Psoas muscle (tissue), 8 donors: ENCODE data around the gene FARP1. TPM values are rescaled to one million over a fixed set of nuclear protein-coding genes. Genes with fewer than 3 reads are reported as not detected.

ENCODE experiments used
- ATAC-seq, 4 donors: fragments of 200-7000 bp; cut with Tn5 transposase; one replicate each; pipeline ENCODE4 v1.9.1; 2020; ENCODE audit warnings: moderate library complexity in 3 of 4, mild to moderate bottlenecking in 2 of 4
- DNase-seq, 2 donors: peaks; one replicate each; pipeline ENCODE4 v3.0.0-alpha.2; 2020
- H3K27ac ChIP-seq: fragments of 200-600 bp; one replicate; pipeline ENCODE4 v1.8.0; 2022
- H3K27me3 ChIP-seq, 3 donors: fragments of 200-600 bp in 1 of 3; one replicate each; pipeline versions ENCODE4 v1.6.1 to v1.8.0; 2013 to 2022; ENCODE audit warnings: low read length in 2 of 3, mild to moderate bottlenecking in 2 of 3, moderate library complexity in 1 of 3; ENCODE audit not compliant: insufficient read depth in 3 of 3
- H3K36me3 ChIP-seq, 2 donors: fragments of 200-600 bp in 1 of 2; one replicate each; pipeline versions ENCODE4 v1.6.1 to v1.8.0; 2013 to 2022; ENCODE audit warnings: low read depth in 1 of 2, mild to moderate bottlenecking in 1 of 2, moderate library complexity in 1 of 2; ENCODE audit not compliant: insufficient read depth in 1 of 2
- H3K4me1 ChIP-seq: fragments of 200-600 bp; one replicate; pipeline ENCODE4 v1.8.0; 2022
- H3K4me3 ChIP-seq: fragments of 200-600 bp; one replicate; pipeline ENCODE4 v1.8.0; 2022; ENCODE audit warnings: mild to moderate bottlenecking
- H3K9me3 ChIP-seq: fragments of 200-600 bp; one replicate; pipeline ENCODE4 v1.8.0; 2022
- CTCF ChIP-seq: fragments of 200-600 bp; IDR thresholded peaks from one replicate; pipeline ENCODE4 v1.8.0; 2022; ENCODE audit warnings: antibody characterized with exemption
- WGBS, 3 donors: extraction: QIAGEN DNeasy Blood & Tissue Kit; methylation state at CpG; one replicate each; pipeline versions ENCODE4 v1.1.6 to v1.1.7; 2013; 5-methylcytosine and 5-hydroxymethylcytosine counted together
- intact Hi-C, 2 donors: fragments of 100-400 bp; cut with DNase I; formaldehyde crosslinking; loops; one replicate each; pipeline versions ENCODE4 v1.11.0 to v1.14.2; 2022
- polyA plus RNA-seq, 3 donors: library from polyadenylated mRNA; stranded (reverse); fragments of 200-250 nt; gene quantifications; one replicate each; pipeline ENCODE4 v1.2.3, GENCODE V29; 2013
- total RNA-seq, 4 donors: library from RNA; stranded (reverse); fragmentation: NEBNext Ultra II Directional in 2 of 4; extraction: Animal tissue kit (Norgen Biotek cat#: 25700) in 2 of 4; gene quantifications; one replicate each; pipeline versions ENCODE4 v1.2.1 to v1.2.4, GENCODE V29; 2021 to 2023
- donor health status: healthy with polysubstance abuse.
- donor health status: DM: no; HTN: no; CAD: no; lungs with moderate emphysema.
- donor health status: Bipolar disorder and iron deficiency.
- donor health status: healthy.
- donor health status: DM: yes; HTN: yes; CAD: no.
- donor health status: DM: no; HTN: no; CAD: no.
- donor health status: DM: no; HTN: no; CAD: no.
- donor health status: DM: yes; HTN: yes; CAD: no.

FARP1 gene
- total and polyA plus RNA-seq, 7 donors: 5.7 to 19.4 (median 9.2) TPM

DNA sequence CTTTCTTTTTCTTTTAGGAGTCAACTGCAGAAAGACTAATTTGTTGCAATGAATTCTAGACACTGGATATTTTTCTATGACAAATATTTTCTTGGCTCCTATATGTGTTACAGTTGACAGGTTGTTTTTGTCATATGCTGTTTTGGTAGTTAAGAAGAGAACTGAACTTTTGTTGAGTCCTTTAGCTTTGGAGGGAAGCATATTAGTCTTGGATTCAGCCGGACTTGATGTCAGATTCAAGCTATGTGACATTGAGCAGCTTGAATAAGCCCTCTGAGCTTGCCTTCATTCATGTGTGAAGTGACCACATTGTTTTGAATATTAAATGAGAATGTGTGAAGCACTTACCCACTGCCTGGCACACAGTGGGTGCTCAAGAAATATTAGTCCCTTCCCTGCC, 216.0 kb downstream of the FARP1 start:
- H3K4me3 ChIP-seq: no peak overlapping the region
- no peak for DNase-seq
- intact Hi-C loops: no loop called here
- H3K36me3 ChIP-seq: no peaks in the 10 kb centered on the region
- H3K9me3 ChIP-seq: no peaks in the 10 kb centered on the region
- no peak for TF ChIP-seq CTCF
- H3K4me1 ChIP-seq: no peaks in the 10 kb centered on the region
- no peak overlapping the region for H3K27ac ChIP-seq
- no peaks in the 10 kb centered on the region for H3K27me3 ChIP-seq
- 46 to 68% (median 63%) methylated on average over 1 of the region's 1 CpG for WGBS, 3 donors
- ATAC-seq: no peak

GRCh38 chr13:98360545-98360944, 217.7 kb downstream of the FARP1 start:
- Histone ChIP-seq H3K27me3 (no peaks in the 10 kb centered on the region), H3K27ac (no peak overlapping the region), H3K4me3 (no peak overlapping the region), H3K36me3 (no peaks in the 10 kb centered on the region), H3K9me3 (no peaks in the 10 kb centered on the region), H3K4me1 (no peaks in the 10 kb centered on the region)
- intact Hi-C loops: no loop called here
- no peak for DNase-seq
- 95 to 99% (median 96%) methylated on average over 4 of the region's 4 CpGs for WGBS, 3 donors
- TF ChIP-seq CTCF: no peak
- no peak for ATAC-seq

GRCh38 chr13:98363326-98363725, 220.4 kb downstream of the FARP1 start:
- intact Hi-C loops: no loop called here
- no peak overlapping the region for H3K27ac ChIP-seq
- no peak for ATAC-seq
- no peaks in the 10 kb centered on the region for H3K27me3 ChIP-seq
- no peaks in the 10 kb centered on the region for H3K4me1 ChIP-seq
- TF ChIP-seq CTCF: no peak
- 96 to 98% (median 97%) methylated on average over 5 of the region's 5 CpGs for WGBS, 3 donors
- no peak for DNase-seq
- no peak overlapping the region for H3K4me3 ChIP-seq
- H3K36me3 ChIP-seq: no peaks in the 10 kb centered on the region
- no peaks in the 10 kb centered on the region for H3K9me3 ChIP-seq

- Histone ChIP-seq H3K27ac (no peak overlapping the region), H3K27me3 (no peaks in the 10 kb centered on the region), H3K4me1 (no peaks in the 10 kb centered on the region), H3K9me3 (no peaks in the 10 kb centered on the region), H3K36me3 (no peaks in the 10 kb centered on the region), H3K4me3 (no peak overlapping the region)
- DNase-seq (no peak), ATAC-seq (no peak)
- TF ChIP-seq CTCF: no peak
- intact Hi-C loops: no loop called here
- 63 to 80% (median 64%) methylated on average over 2 of the region's 2 CpGs for WGBS, 3 donors
Measured at GRCh38 chr13:98364179-98364578, 221.3 kb downstream of the FARP1 start.

- Histone ChIP-seq H3K27me3 (no peaks in the 10 kb centered on the region), H3K4me1 (no peaks in the 10 kb centered on the region), H3K36me3 (no peaks in the 10 kb centered on the region), H3K9me3 (no peaks in the 10 kb centered on the region), H3K4me3 (no peak overlapping the region), H3K27ac (no peak overlapping the region)
- WGBS, 3 donors: 58 to 86% (median 71%) methylated on average over 2 of the region's 2 CpGs
- intact Hi-C loops: no loop called here
- ATAC-seq (peak in 1 of 4 donors; percentile 52), DNase-seq (no peak)
- TF ChIP-seq CTCF: no peak
Measured at GRCh38 chr13:98364647-98365046, 221.8 kb downstream of the FARP1 start.
